ENCODE results near the gene GFOD1.
"Not testable (repeated sequence)": the region's sequence is repeated elsewhere in the genome, so short reads cannot be mapped to it uniquely, and the experiment has no call there.

The GFOD1 gene

DNA sequence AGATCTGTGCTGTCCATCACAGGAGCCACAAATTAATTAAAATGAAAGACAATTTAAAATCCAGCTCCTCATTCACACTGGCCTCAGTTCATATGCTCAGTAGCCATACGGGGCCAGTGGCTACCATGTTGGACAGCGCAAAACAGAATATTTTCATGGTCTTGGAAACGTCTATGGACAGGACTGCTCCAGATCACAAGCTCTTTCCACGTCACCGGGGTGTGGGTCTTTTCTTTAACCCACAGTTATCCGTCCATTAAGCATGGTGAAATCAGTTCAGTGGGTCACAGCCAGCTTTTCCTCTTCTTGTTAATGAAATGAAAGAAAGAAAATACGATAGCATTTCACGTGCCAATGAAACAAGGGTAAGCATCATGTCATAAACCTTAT is 24.1 kb downstream of the GFOD1 start:
- DNase-seq (ENCODE audit: low spot score), result no peak

DNA sequence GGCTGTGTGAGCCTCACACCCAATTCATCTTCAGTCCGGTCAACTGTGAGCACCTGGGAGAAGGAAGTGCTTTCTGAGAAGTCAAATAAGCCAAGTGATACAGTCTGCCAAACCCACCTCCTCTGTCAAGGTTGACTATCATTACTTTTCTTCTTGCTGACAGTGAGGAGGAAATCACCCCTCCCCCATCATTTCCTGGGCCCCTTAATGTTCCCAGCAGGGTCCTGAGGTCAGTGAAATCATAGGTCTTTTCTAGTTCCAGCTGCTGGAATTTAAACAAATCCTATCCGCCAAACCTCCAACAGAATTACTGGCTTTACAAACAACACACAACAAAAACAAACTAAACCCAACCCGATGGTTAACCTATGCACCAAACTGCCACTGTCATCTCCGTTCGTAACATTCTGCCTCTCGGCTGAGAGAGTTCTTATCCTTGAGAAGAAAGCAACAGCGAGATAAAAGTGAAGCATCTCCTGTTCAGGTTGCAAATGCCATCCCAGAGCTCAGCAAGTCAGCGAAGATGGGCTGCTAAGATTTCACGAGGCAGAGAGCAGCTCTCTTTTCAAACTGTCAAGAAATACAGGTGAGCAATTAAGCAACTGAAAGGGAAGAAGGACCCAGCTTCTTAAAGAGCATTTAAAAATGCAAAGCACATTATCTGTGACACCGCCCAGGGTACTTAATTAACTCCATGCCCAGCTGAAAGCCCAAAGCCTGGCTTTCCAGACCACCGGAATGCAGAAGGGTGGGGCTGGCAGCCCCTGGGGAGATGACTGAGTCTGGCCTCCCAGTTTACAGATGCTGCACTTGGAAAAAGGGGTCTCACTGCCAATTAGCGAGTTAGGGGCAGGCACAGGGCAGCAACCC is 24.7 kb downstream of the GFOD1 start:
- no peak for DNase-seq (ENCODE audit: low spot score)

DNA sequence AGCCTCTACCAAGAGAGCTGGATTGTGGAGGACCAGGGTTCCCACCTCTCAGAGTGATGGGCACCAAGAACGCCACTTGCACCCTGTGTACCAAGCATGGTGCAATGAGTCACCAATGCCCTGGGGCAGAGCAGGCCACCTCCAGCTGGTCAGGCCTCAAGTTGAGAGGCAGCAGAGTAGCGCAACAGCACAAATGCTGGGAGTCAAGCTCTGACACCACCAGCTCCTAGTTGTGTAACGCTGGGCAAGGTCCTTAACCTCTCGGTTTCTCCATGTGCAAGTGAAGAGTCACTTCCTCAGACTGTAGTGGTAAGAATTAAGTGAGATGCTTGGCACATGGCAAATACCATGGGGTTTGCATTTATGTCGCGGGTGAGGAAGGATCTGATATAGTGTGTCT is 25.6 kb downstream of the GFOD1 start:
- DNase-seq (ENCODE audit: low spot score), result no peak

DNA sequence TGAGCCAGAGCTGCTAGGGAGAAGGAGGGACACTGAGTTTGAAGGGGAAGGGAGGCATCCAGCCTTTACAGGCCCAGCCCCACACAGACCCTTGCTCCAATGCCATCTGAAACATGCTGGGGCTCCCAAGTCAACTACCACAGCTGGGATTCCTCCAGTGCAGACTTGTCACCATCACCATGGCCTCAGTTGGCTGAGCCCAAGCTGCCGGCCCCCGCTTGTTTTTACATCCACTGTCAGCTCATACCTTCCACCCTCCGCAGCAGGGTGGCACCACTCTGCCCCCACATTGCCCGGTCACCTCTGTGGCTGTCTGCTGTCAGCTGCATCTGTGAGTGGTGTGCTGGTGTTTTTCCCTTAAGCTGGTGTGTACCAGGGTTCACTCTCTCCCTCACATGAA is 26.1 kb downstream of the GFOD1 start:
- no peak for DNase-seq (ENCODE audit: low spot score)

DNA sequence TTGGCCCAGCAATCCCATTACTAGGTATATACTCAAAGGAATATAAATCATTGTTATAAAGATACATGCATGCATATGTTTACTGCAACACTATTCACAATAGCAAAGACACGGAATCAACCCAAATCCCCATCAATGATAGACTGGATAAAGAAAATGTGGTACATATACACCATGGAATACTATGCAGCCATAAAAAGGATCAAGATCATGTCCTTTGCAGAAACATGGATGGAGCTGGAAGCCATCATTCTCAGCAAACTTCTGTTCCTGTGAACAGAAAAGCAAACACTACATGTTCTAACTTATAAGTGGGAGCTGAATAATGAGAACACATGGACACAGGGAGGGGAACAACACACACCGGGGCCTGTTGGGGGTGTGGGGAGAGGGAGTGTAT is 27.1 kb downstream of the GFOD1 start:
- DNase-seq (ENCODE audit: low spot score), result not testable (repeated sequence)

DNA sequence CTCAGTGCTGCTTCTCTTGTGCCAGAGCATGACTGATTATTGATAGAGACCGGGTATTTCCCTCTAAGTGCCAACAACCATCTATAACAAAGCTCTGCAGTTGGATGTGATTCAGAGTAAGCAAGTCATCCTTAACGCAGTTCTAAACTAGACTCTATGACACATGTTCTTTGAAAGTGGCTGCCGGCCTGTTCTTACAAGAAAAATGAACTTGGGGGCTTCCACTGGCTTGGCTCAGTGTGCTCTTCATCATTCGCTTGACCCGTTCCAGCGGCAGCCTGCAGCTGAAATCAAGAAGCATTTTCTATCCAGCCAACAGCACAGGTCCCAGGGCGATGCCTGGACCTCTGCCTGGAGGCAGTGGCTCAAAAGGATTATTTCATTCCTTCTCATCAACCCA is 29.8 kb downstream of the GFOD1 start:
- DNase-seq (ENCODE audit: low spot score), result no peak

DNA sequence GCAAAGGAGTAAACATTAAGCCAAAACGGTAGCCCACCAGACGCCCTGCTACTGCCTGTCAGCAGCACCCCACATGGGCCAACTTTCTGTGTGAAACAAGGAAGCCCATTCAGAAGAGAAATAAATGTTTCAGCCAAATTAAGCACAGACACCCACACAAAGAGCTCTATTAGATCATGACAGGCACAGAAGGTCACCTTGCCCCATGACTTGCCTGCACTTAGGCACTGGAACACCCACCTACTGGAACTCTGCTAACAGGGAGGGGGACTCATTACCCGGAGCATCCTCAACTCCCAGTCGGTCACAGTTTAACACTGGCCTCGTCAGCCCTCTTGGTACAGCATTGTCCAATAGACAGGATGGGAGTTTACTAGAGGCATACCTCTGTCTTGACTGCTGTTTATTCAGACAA is 31.8 kb downstream of the GFOD1 start:
- no peak for DNase-seq (ENCODE audit: low spot score)

DNA sequence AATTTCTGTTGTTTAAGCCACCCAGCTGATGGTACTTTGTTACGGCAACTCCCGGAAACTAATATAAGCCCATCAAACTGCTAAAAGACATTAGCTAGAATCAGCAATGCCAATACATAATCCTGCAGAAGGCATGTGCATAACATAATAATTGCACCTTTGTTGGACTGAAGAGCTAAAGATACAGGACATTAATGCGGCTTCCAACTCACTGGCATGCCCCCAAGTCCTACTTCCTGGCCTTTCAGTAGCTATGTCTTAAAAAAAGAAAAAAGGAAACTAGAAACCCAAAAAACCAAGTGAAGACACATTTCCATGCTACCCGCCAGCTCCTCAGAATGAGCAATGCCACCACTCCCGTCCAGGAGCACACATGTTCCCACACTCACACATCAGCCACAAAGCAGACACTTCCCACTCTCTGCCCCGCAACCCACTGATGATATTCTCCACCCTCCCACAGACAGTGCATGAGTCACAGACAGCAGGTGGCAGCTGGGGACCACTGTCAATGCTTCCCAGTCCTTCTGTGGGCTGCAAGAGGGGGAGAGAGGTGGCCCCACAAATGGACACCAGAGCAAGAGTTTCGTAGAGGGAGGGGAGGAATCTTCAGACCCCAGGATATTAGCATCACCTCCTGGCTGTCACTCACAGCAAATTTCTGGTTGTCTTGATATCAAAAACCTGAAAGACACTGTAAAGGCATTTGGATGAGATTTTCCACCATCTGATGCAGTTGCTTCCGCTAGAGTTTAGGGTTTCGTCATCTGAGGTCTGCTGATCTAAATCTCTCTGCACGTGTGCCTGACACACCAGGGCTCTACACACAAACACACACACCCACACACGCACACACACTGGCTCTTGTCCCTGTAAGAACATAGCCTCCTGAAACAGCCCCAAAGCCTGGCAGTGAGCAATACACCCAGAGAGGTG is 32.8 kb downstream of the GFOD1 start:
- DNase-seq (ENCODE audit: low spot score), result peak; percentile 43

DNA sequence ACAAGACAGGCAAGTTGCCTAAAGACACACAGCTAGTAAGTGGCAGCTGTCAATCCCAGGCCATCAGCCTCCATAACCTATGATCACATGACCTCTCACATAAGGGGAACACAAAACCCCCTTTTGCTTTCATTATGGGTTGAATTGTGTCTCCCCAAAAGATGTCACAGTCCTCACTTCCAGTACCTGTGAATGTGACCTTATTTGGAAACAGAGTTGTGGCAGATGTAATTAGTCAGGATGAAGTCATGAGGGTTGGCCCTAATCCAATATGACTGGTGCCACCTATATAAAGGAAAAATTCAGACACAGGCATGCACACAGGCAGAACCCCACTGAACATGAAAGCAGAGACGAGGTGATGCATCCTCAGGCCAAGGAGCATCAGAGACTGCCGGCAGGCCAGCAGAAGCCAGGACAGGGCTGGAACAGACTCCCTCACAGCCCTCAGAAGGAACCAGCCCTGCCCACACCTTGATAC is 33.6 kb downstream of the GFOD1 start:
- peak; percentile 70 for DNase-seq (ENCODE audit: low spot score)

DNA sequence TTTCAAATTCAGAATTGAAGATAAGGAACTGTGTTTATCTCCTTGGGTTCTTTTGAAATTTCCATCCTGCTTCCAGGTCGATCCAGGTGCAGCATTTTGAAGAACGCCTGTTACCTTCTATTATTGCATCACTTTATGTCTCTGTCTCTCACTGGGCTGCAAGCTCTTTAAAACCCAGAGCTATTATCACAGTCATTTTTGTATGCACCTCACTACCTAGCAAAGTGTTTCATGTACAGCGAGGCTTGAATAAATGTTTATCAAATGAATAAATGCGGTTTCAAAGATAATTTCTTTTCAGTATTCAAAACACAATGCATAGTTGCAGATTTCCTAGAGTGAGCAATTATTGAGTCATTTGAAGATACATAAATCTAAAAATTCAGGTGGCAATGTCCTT is 34.2 kb downstream of the GFOD1 start:
- DNase-seq (ENCODE audit: low spot score), result no peak

DNA sequence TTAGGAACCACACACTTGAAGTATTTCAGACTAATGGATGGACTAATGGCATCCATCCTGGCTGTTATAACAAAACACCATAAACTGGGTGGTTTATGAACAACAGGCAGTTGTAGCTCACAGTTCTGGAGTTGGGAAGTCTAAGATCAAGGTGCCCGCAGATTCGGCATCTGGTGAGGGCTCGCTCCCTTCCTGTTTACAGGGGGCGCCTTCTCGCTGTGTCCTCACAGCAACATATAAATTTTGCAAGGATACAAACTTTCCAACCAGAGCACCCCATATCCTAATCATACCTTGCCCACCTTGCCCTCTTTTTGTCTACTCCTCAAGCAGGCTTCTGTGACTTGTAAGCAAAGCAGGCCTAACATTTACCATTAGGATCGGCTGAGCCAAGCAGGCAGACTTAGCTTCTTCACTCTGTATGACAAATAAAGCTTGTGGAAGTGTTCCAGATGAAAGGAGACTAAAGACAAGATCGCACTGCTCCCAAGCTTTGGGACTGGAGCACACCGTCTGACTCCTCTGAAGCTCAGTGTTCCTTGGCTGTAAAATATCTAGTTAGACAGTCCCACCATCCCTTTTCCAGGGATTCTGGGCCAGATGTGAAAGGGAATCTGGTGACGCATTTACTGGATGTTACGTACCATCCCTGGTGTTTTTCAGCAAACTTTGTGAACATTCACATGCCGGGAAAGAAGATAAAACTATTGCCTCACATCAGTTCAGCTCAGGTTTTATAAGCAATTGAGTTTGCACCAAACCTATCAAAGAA is 34.9 kb downstream of the GFOD1 start:
- no peak for DNase-seq (ENCODE audit: low spot score)

DNA sequence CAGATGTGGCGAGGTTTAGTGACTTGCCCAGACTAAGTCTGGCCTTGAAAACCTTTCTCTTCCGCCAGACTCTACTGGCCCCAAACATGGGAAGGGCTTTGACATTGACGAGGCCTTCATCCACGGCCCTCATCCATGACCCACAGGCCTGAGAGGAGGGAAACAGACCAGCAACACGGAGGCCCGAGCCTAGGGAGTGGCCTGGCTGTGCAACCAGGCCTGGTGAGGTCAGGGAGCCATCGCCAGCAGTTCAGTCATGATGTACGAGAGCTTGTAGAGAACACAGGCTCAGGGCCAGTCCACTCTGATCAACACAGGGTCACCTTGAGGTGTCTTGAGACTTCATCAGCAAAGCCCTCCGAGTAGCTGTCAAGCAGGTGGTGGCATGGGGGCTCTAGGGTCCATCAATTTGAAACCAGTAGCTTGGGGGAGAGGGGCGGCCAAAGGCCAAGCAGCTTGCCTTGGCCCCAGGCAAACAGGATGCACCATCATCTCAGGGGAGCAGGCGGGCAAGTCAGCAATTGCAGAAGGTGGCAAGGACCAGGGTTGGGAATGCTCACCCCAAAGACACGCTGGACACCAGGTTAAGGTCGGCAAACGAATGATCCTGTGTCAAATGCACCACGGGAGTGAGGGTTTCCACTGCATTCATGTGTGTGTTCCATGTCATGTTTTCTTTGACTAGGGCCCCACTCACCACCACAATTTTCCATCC is 36.1 kb downstream of the GFOD1 start:
- no peak for DNase-seq (ENCODE audit: low spot score)

DNA sequence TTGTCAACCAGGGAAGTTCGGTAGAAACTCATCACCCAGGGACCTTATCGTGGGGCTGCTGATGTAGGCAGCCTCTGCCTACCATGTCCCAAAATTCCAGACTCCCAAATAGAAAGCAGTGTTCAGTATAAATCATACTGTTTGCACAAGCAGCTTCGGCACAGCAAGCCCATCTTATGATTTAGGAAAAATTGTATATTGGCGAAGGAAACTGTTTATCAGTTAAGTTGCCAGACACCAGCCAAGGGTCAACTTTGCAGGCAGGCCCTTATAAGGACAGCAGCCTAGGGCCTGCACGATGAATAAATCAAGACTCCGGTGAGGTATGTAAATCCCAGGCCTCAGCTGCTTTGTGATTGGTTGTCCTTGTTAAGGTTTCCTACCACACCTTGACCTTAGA is 36.8 kb downstream of the GFOD1 start:
- no peak for DNase-seq (ENCODE audit: low spot score)

DNA sequence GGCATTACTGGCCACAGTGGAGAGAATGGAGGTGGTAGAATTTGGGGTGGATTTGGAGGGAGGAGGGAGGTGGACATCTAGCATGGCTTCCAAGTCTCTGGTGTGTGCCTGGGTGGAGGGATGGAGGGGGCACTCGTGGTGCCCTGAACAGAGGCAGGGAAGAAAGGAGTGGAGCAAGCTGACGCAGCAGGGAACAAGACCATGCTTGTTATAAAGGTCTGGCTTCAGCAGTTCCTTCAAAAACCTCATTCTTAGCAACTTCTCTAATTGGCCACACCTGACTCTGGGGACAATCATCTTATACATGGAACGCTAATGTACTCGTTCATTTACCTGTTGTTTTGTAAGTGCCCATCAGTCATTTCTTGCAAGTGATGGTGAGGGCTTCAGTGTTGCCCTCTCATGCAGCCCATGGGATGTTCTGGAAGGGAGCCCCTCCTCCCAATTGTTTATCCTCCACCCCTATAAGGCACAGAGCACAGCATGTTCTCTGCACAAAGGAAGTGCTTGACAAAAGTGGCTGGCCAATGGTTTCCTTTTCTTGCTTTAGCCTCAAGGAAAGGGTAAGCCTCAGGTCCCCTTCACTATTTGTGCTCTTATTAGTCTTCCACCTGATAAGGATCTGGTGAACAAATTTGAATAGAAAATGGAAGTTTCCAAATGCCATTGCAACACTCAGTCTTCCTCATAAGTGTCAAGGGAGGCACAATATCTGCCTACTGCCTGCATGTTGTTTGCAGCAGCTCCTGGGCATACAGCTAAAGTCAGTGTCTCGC is 39.3 kb downstream of the GFOD1 start:
- no peak for DNase-seq (ENCODE audit: low spot score)

DNA sequence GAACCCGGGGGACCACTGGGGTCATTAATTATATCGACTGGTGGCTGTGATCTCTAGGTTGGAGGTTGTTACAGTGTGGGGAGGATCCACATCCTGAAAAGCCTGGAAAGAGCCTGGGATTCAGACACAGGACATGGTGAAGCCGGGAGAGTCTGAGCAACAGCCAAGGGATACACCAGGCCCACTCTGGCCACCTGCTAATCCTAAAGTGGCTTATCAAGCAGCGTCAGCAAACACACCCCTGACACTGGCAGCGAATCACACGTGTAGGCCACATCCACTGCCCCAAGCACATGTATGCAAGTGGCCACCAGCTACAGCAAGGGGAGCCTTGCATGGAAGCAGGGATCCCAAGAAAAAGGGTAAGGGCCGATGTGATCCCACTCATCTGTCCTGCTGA is 41.0 kb downstream of the GFOD1 start:
- DNase-seq (ENCODE audit: low spot score), result no peak

DNA sequence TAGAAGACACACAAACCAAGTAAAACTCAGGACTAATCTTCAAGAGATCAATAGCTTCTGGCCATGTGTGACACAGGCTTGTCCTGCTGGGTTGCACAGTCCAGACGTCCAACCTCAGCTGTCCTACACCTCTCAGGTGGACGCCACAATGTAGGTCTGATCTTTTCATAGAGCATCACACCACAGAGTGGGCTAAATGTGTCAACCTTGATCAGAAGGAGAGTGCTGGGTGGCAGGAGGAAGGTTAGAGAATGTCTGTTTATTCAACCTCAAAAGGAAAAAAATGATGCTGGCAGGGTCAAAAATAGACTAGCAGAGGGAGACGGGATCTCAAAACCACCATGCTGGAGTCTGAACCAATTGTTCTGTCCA is 41.7 kb downstream of the GFOD1 start:
- DNase-seq (ENCODE audit: low spot score), result no peak

DNA sequence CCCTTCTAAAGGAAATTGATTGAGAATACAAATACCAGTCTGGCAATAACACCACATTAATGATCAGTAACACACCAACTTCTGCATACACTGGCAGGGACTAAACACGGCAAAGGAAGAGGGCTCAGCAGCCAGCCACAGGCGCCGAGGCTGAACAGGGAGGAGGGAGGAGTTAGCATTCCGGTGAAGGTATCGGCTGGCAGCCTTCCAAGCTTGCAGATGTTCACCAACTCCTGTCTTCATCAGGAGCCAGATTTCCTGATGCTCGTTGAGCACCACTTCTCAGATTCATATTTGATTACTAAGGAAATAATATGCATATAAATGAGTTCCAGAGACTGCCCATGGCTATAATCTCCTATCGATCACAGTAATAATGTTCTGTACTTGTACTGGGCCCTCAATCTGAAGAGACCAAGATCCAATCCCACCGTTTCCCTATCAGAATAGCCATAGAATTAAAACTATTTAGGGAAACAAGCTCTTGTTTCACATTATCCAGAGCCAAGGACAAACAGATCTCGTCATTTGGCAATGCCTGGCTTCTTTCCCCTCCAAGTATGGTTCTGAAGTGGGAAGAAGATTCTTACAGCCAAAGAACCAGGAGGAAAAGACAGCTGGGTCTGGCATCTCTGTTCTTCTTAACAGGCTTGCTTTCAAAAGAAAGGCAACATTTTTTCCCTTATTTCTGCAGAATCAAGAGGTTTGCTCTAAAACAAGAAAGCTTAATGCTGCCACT is 42.2 kb downstream of the GFOD1 start:
- peak; percentile 59 for DNase-seq (ENCODE audit: low spot score)

DNA sequence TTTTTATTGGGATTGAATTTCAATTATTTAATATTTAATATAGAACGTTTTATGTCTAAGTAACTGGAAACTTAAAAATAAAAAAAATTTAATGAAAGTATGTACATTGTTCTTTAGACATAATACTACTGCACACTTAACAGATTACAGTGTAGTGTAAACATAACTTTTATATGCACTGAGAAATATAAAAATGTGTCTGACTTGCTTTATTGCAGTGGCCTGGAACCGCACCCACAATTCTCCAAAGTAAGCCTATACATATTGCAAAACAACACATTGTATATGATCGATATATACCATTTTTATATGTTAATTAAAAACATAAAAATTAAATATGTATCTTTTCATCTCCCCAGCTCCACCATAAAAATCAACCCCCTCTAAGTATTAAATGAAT is 42.8 kb downstream of the GFOD1 start:
- DNase-seq (ENCODE audit: low spot score), result no peak

DNA sequence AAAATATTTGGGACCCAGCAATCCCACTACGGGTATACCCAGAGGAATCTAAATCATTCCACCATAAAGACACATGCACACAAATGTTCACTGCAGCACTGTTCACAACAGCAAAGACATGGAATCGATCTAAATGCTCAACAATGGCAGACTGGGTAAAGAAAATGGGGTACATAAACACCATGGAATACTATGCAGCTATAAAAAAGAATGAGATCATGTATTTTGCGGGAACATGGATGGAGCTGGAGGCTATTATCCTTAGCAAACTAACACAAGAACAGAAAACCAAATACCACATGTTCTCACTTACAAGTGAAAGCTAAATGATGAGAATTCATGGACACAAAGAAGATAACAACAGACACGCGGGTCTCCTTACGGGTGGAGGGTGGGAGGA is 43.4 kb downstream of the GFOD1 start:
- DNase-seq (ENCODE audit: low spot score), result not testable (repeated sequence)

DNA sequence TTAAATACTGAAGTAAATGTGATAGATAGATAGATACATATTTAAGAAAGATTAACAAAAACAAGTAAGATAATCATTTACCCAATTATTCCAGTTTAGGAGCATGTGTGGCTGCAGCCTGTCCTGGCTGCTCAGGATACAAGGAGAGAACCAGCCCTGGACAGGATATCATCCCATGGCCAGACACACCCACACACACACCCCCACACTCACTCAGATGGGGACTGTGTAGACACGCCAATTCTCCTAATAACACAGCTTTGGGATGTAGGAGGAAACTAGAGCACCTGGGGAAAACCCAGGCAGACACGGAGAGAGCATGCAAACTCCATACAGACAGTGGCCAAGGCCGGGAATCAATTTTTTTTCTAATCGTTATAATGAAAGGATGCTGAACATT is 45.6 kb downstream of the GFOD1 start:
- DNase-seq (ENCODE audit: low spot score), result no peak

Data from hematopoietic multipotent progenitor cell treated with erythropoietin and hydrocortisone succinate and interleukin-3 and kit ligand, for 17 days (in vitro differentiated cells).